T-helper 1 cell treated with Interleukin-12 subunit alpha and Interleukin-12 subunit beta and Interleukin-4 antibody, amounts not matched to agents 30 μg/mL and 1 μg/mL, for 36 hours (primary cell): Measurements from ENCODE around the gene IL25.
"Not testable (repeated sequence)": the region's sequence is repeated elsewhere in the genome, so short reads cannot be mapped to it uniquely, and the experiment has no call there.

Source experiments
- H3K27ac Mint-ChIP-seq: one replicate; pipeline ENCODE4 v1.8.0; 2021; ENCODE audit warnings: mild to moderate bottlenecking, mixed read lengths
- H3K27me3 Mint-ChIP-seq: one replicate; pipeline ENCODE4 v1.8.0; 2021; ENCODE audit warnings: low read depth, mixed read lengths
- H3K36me3 Mint-ChIP-seq: one replicate; pipeline ENCODE4 v1.8.0; 2021; ENCODE audit warnings: low read depth, mixed read lengths
- H3K4me1 Mint-ChIP-seq: one replicate; pipeline ENCODE4 v1.8.0; 2021; ENCODE audit warnings: low read depth, mixed read lengths
- H3K4me3 Mint-ChIP-seq: one replicate; pipeline ENCODE4 v1.8.0; 2021; ENCODE audit warnings: mild to moderate bottlenecking, moderate library complexity, mixed read lengths
- H3K9me3 Mint-ChIP-seq: one replicate; pipeline ENCODE4 v1.8.0; 2021; ENCODE audit warnings: mixed read lengths

IL25 gene

GRCh38 chr14:23411563-23412525 is 39.2 kb downstream of the IL25 start:
- Mint-ChIP-seq H3K27ac (no peak overlapping the region), H3K27me3 (no peaks in the 10 kb centered on the region)

GRCh38 chr14:23413681-23414080 is 41.1 kb downstream of the IL25 start:
- Mint-ChIP-seq H3K4me1 (peaks cover 6% of the 10 kb centered on the region), H3K36me3 (no peaks in the 10 kb centered on the region), H3K27ac (no peak overlapping the region), H3K4me3 (no peak overlapping the region), H3K27me3 (no peaks in the 10 kb centered on the region), H3K9me3 (no peaks in the 10 kb centered on the region)

More at GRCh38 chr14:23411563-23412525, 39.2 kb downstream of the IL25 start:
- H3K4me1 Mint-ChIP-seq, result peaks cover 6% of the 10 kb centered on the region
- no peaks in the 10 kb centered on the region for H3K36me3 Mint-ChIP-seq
- no peaks in the 10 kb centered on the region for H3K9me3 Mint-ChIP-seq
- H3K4me3 Mint-ChIP-seq, result no peak overlapping the region

GRCh38 chr14:23414254-23414653 is 41.6 kb downstream of the IL25 start:
- H3K27ac Mint-ChIP-seq, result no peak overlapping the region
- no peaks in the 10 kb centered on the region for H3K9me3 Mint-ChIP-seq
- no peaks in the 10 kb centered on the region for H3K27me3 Mint-ChIP-seq
- H3K4me3 Mint-ChIP-seq, result no peak overlapping the region
- H3K36me3 Mint-ChIP-seq, result no peaks in the 10 kb centered on the region
- peaks cover 2% of the 10 kb centered on the region for H3K4me1 Mint-ChIP-seq

- Mint-ChIP-seq H3K9me3 (no peaks in the 10 kb centered on the region), H3K4me3 (no peak overlapping the region), H3K27me3 (no peaks in the 10 kb centered on the region), H3K4me1 (peaks cover 2% of the 10 kb centered on the region), H3K27ac (no peak overlapping the region), H3K36me3 (no peaks in the 10 kb centered on the region)
These were observed 42.6 kb downstream of the IL25 start for GRCh38 chr14:23414906-23415820.

- Mint-ChIP-seq H3K27me3 (no peaks in the 10 kb centered on the region), H3K36me3 (no peaks in the 10 kb centered on the region), H3K9me3 (no peaks in the 10 kb centered on the region), H3K27ac (no peak overlapping the region), H3K4me1 (peaks cover 9% of the 10 kb centered on the region), H3K4me3 (no peak overlapping the region)
These were observed 43.5 kb downstream of the IL25 start for GRCh38 chr14:23415821-23416778.

- Mint-ChIP-seq H3K36me3 (no peaks in the 10 kb centered on the region), H3K27ac (no peak overlapping the region), H3K4me1 (peaks cover 16% of the 10 kb centered on the region), H3K27me3 (no peaks in the 10 kb centered on the region), H3K4me3 (no peak overlapping the region), H3K9me3 (no peaks in the 10 kb centered on the region)
These were observed 44.2 kb downstream of the IL25 start for GRCh38 chr14:23416801-23417200.

GRCh38 chr14:23417269-23417668 is 44.7 kb downstream of the IL25 start:
- H3K4me1 Mint-ChIP-seq, result peaks cover 21% of the 10 kb centered on the region
- not testable (repeated sequence) for H3K27ac Mint-ChIP-seq, H3K4me3 Mint-ChIP-seq, H3K9me3 Mint-ChIP-seq, H3K27me3 Mint-ChIP-seq, H3K36me3 Mint-ChIP-seq

- no peaks in the 10 kb centered on the region for H3K27me3 Mint-ChIP-seq
- H3K4me1 Mint-ChIP-seq, result peaks cover 21% of the 10 kb centered on the region
- no peaks in the 10 kb centered on the region for H3K36me3 Mint-ChIP-seq
- H3K9me3 Mint-ChIP-seq, result no peaks in the 10 kb centered on the region
- no peak overlapping the region for H3K4me3 Mint-ChIP-seq
- no peak overlapping the region for H3K27ac Mint-ChIP-seq
These were observed 45.4 kb downstream of the IL25 start for GRCh38 chr14:23418021-23418420.

GRCh38 chr14:23419646-23420045 is 47.0 kb downstream of the IL25 start:
- not testable (repeated sequence) for H3K4me3 Mint-ChIP-seq, H3K9me3 Mint-ChIP-seq, H3K27me3 Mint-ChIP-seq, H3K27ac Mint-ChIP-seq, H3K36me3 Mint-ChIP-seq
- H3K4me1 Mint-ChIP-seq, result peaks cover 21% of the 10 kb centered on the region

- H3K27ac Mint-ChIP-seq, result peak overlapping the region; percentile 83
- no peaks in the 10 kb centered on the region for H3K27me3 Mint-ChIP-seq
- no peaks in the 10 kb centered on the region for H3K36me3 Mint-ChIP-seq
- no peaks in the 10 kb centered on the region for H3K9me3 Mint-ChIP-seq
- peaks cover 21% of the 10 kb centered on the region for H3K4me1 Mint-ChIP-seq
- peak overlapping the region; percentile 23 for H3K4me3 Mint-ChIP-seq
These were observed 49.0 kb downstream of the IL25 start for GRCh38 chr14:23421594-23421993.

- no peak overlapping the region for H3K27ac Mint-ChIP-seq
- H3K9me3 Mint-ChIP-seq, result no peaks in the 10 kb centered on the region
- peaks cover 21% of the 10 kb centered on the region for H3K4me1 Mint-ChIP-seq
- H3K36me3 Mint-ChIP-seq, result peaks cover 2% of the 10 kb centered on the region
- H3K4me3 Mint-ChIP-seq, result no peak overlapping the region
- H3K27me3 Mint-ChIP-seq, result no peaks in the 10 kb centered on the region
These were observed 51.0 kb downstream of the IL25 start for GRCh38 chr14:23423657-23424056.

GRCh38 chr14:23425169-23425568 is 52.6 kb downstream of the IL25 start:
- no peak overlapping the region for H3K4me3 Mint-ChIP-seq
- H3K4me1 Mint-ChIP-seq, result peaks cover 19% of the 10 kb centered on the region
- peaks cover 2% of the 10 kb centered on the region for H3K36me3 Mint-ChIP-seq
- H3K27ac Mint-ChIP-seq, result no peak overlapping the region
- peaks cover 1% of the 10 kb centered on the region for H3K27me3 Mint-ChIP-seq
- no peaks in the 10 kb centered on the region for H3K9me3 Mint-ChIP-seq

GRCh38 chr14:23425798-23426197 is 53.2 kb downstream of the IL25 start:
- not testable (repeated sequence) for H3K9me3 Mint-ChIP-seq, H3K27ac Mint-ChIP-seq, H3K36me3 Mint-ChIP-seq, H3K27me3 Mint-ChIP-seq, H3K4me3 Mint-ChIP-seq
- H3K4me1 Mint-ChIP-seq, result peaks cover 16% of the 10 kb centered on the region
